H1 (cell line): ENCODE measurements around the gene ZNF512B. TPM values are rescaled to one million over a fixed set of nuclear protein-coding genes. Genes with fewer than 3 reads are reported as not detected.

Experiments used
- CTCF ChIA-PET: fragments of 300-600 bp; sonication (Branson Sonifier 250); formaldehyde crosslinking; loops from one replicate; lab custom pipeline; 2021; ENCODE audit not compliant: partially characterized antibody; lab: Charles Lee
- POLR2A ChIA-PET: fragments of 300-600 bp; sonication (Branson Sonifier 250); formaldehyde crosslinking; loops from one replicate; lab custom pipeline; 2021; ENCODE audit warnings: inconsistent platforms; ENCODE audit not compliant: partially characterized antibody; lab: Charles Lee
- DNase-seq, 2 experiments: peaks; one replicate each; pipeline versions ENCODE4 v3.0.0 to v3.0.0-alpha.2; 2010 to 2022; ENCODE audit warnings: low spot score in 2 of 2, low read depth in 1 of 2, mixed read lengths in 1 of 2
- FAIRE-seq: peaks from 2 replicates; lab custom pipeline; 2011; peaks lifted over from hg19 to GRCh38; lab: Jason Lieb, UNC
- H2AFZ ChIP-seq: 2 replicates; pipeline ENCODE4 v1.8.1; 2012; ENCODE audit warnings: low read length, inconsistent platforms
- H2AK5ac ChIP-seq: 2 replicates; pipeline ENCODE4 v1.6.1; 2013; ENCODE audit warnings: low read depth, low read length
- H2BK120ac ChIP-seq: replicated peaks from 2 replicates; pipeline ENCODE3; 2013; ENCODE audit warnings: low read depth, low read length, inconsistent platforms
- H2BK12ac ChIP-seq: 2 replicates; pipeline ENCODE4 v1.6.1; 2013; ENCODE audit warnings: low read depth, low read length
- H2BK15ac ChIP-seq: 2 replicates; pipeline ENCODE4 v1.6.1; 2013; ENCODE audit warnings: low read length
- H2BK20ac ChIP-seq: 2 replicates; pipeline ENCODE4 v1.6.1; 2013; ENCODE audit warnings: low read length
- H2BK5ac ChIP-seq: 2 replicates; pipeline ENCODE4 v1.6.1; 2013; ENCODE audit warnings: low read depth, low read length
- H3K14ac ChIP-seq: 2 replicates; pipeline ENCODE4 v1.6.1; 2013; ENCODE audit warnings: inconsistent platforms; ENCODE audit not compliant: insufficient read length
- H3K18ac ChIP-seq: 2 replicates; pipeline ENCODE4 v1.6.1; 2013; ENCODE audit warnings: low read length; ENCODE audit errors: extremely low read depth
- H3K23ac ChIP-seq: 2 replicates; pipeline ENCODE4 v1.6.1; 2013; ENCODE audit warnings: inconsistent platforms; ENCODE audit not compliant: insufficient read length
- H3K23me2 ChIP-seq: 2 replicates; pipeline ENCODE4 v1.6.1; 2013; ENCODE audit warnings: low read depth, low read length
- H3K27ac ChIP-seq: 2 replicates; pipeline ENCODE4 v1.6.1; 2011; ENCODE audit warnings: low read depth, low read length, inconsistent platforms
- H3K27me3 ChIP-seq, 4 experiments: replicated peaks in 1 of 4; 1 replicate in 1 of 4; 2 replicates in 3 of 4; pipeline versions ENCODE4 v1.6.1 to v1.8.1; 2011 to 2013; ENCODE audit warnings: low read length in 3 of 4, mild to moderate bottlenecking in 3 of 4, inconsistent platforms in 2 of 4, mixed read lengths in 2 of 4, moderate library complexity in 1 of 4; ENCODE audit not compliant: control insufficient read depth in 3 of 4, insufficient read depth in 3 of 4; ENCODE audit errors: extremely low read depth in 1 of 4
- H3K36me3 ChIP-seq, 4 experiments: 2 replicates each; pipeline versions ENCODE4 v1.6.1 to v1.8.1; 2011 to 2013; ENCODE audit warnings: mild to moderate bottlenecking in 4 of 4, low read length in 3 of 4, moderate library complexity in 2 of 4, control low read depth in 1 of 4, inconsistent platforms in 1 of 4; ENCODE audit not compliant: insufficient read depth in 4 of 4, control insufficient read depth in 2 of 4
- H3K4ac ChIP-seq: replicated peaks from 2 replicates; pipeline ENCODE3; 2013; ENCODE audit warnings: low read length, low read depth, mixed read lengths, inconsistent platforms; ENCODE audit not compliant: insufficient read length
- H3K4me1 ChIP-seq, 4 experiments: replicated peaks in 1 of 4; 1 replicate in 1 of 4; 2 replicates in 3 of 4; pipeline versions ENCODE4 v1.6.1 to v1.8.1; 2011 to 2013; ENCODE audit warnings: low read length in 3 of 4, inconsistent platforms in 2 of 4, mixed read lengths in 1 of 4; ENCODE audit not compliant: insufficient read depth in 4 of 4, control insufficient read depth in 3 of 4
- H3K4me2 ChIP-seq, 2 experiments: 2 replicates each; pipeline versions ENCODE4 v1.6.1 to v1.8.1; 2011 to 2013; ENCODE audit warnings: low read depth in 2 of 2, low read length in 2 of 2, control low read depth in 1 of 2, inconsistent platforms in 1 of 2, mild to moderate bottlenecking in 1 of 2; ENCODE audit not compliant: insufficient read depth in 1 of 2
- H3K4me3 ChIP-seq, 4 experiments: fragments of 200-600, 300-600 bp in 1 of 4; sonication (generic), shearing (Covaris generic), sonication (Bioruptor Twin) in 1 of 4; 2 replicates each; pipeline versions ENCODE4 v1.5.1 to v1.8.1; 2011 to 2016; ENCODE audit warnings: low read length in 4 of 4, low read depth in 3 of 4, control low read depth in 2 of 4, inconsistent platforms in 2 of 4, mild to moderate bottlenecking in 2 of 4, mixed read lengths in 1 of 4, moderate library complexity in 1 of 4; ENCODE audit not compliant: insufficient read depth in 2 of 4; ENCODE audit errors: extremely low read depth in 1 of 4
- H3K56ac ChIP-seq: replicated peaks from 2 replicates; pipeline ENCODE3; 2013; ENCODE audit warnings: low read depth, mild to moderate bottlenecking, mixed read lengths, low read length, inconsistent platforms; ENCODE audit not compliant: insufficient read length
- H3K79me1 ChIP-seq: 2 replicates; pipeline ENCODE4 v1.6.1; 2013; ENCODE audit warnings: low read depth, low read length, control low read depth
- H3K79me2 ChIP-seq, 2 experiments: 2 replicates each; pipeline versions ENCODE4 v1.6.1 to v1.8.1; 2012 to 2013; ENCODE audit warnings: low read length in 2 of 2, mild to moderate bottlenecking in 2 of 2, inconsistent platforms in 1 of 2; ENCODE audit not compliant: insufficient read depth in 2 of 2, control insufficient read depth in 1 of 2
- H3K9ac ChIP-seq, 4 experiments: replicated peaks in 1 of 4; 1 replicate in 1 of 4; 2 replicates in 3 of 4; pipeline versions ENCODE4 v1.6.1 to v1.8.1; 2011 to 2013; ENCODE audit warnings: low read depth in 3 of 4, low read length in 3 of 4, control low read depth in 2 of 4, mild to moderate bottlenecking in 2 of 4, moderate library complexity in 2 of 4, inconsistent platforms in 1 of 4; ENCODE audit errors: extremely low read depth in 1 of 4
- H3K9me3 ChIP-seq, 2 experiments: 2 replicates each; pipeline versions ENCODE4 v1.6.1 to v1.8.1; 2012 to 2013; ENCODE audit warnings: mild to moderate bottlenecking in 2 of 2, moderate library complexity in 2 of 2, control low read depth in 1 of 2, inconsistent platforms in 1 of 2, low read depth in 1 of 2, low read length in 1 of 2, mixed read lengths in 1 of 2; ENCODE audit not compliant: insufficient read depth in 2 of 2
- H4K20me1 ChIP-seq, 2 experiments: replicated peaks in 1 of 2; 2 replicates each; pipeline versions ENCODE3 to v1.8.1; 2011 to 2013; ENCODE audit warnings: inconsistent platforms in 2 of 2, low read length in 2 of 2, mild to moderate bottlenecking in 1 of 2; ENCODE audit not compliant: insufficient read depth in 2 of 2, control insufficient read depth in 1 of 2
- H4K5ac ChIP-seq: 2 replicates; pipeline ENCODE4 v1.6.1; 2013; ENCODE audit warnings: low read length, low read depth, mixed read lengths, inconsistent platforms; ENCODE audit not compliant: insufficient read length
- H4K8ac ChIP-seq: 2 replicates; pipeline ENCODE4 v1.8.0; 2013; ENCODE audit warnings: mild to moderate bottlenecking, moderate library complexity, low read length, inconsistent platforms; ENCODE audit not compliant: insufficient read depth; ENCODE audit errors: extremely low read depth
- H4K91ac ChIP-seq: replicated peaks from 2 replicates; pipeline ENCODE3; 2013; ENCODE audit warnings: low read length, mixed read lengths, inconsistent platforms; ENCODE audit not compliant: insufficient read length
- HDAC6 ChIP-seq: IDR thresholded peaks from one replicate; pipeline ENCODE4 v1.7.1; 2012; ENCODE audit warnings: low read depth, mild to moderate bottlenecking, inconsistent platforms, low read length, moderate library complexity
- TAF1 ChIP-seq: IDR thresholded peaks from 2 replicates; pipeline ENCODE4 v1.6.1; 2011; ENCODE audit warnings: mild to moderate bottlenecking, low read depth, low read length
- WGBS, 2 experiments: shearing (Covaris generic) in 1 of 2; methylation state at CpG; one replicate each; pipeline versions ENCODE4 v1.1.6 to v1.1.7; 2013 to 2015; ENCODE audit warnings: low lambda C conversion rate in 2 of 2, mixed read lengths in 2 of 2, inconsistent platforms in 1 of 2, low coverage in 1 of 2, missing lambda C conversion rate in 1 of 2; ENCODE audit not compliant: insufficient replicate concordance in 2 of 2, insufficient coverage in 1 of 2, insufficient read length in 1 of 2; ENCODE audit errors: extremely low coverage in 1 of 2, missing lambda C conversion rate in 1 of 2; 5-methylcytosine and 5-hydroxymethylcytosine counted together
- polyA plus RNA-seq, 7 experiments: library from polyadenylated mRNA; depleted of rRNA in 3 of 7; stranded (reverse) in 5 of 7; unstranded in 2 of 7; fragments of >200 nt in 5 of 7; fragments of 200-250 nt in 2 of 7; gene quantifications; 1 replicate in 5 of 7; 2 replicates in 1 of 7; 4 replicates in 1 of 7; pipeline versions ENCODE4 v1.2.1 to v1.2.3, GENCODE V29; 2011 to 2013; ENCODE audit warnings: missing spikeins in 2 of 7, mixed read lengths in 2 of 7
- total RNA-seq: library from RNA; stranded (reverse); fragmentation: NEBNext Ultra II Directional; extraction: Animal tissue kit (Norgen Biotek cat#: 25700); gene quantifications from 2 replicates; pipeline ENCODE4 v1.2.1, GENCODE V29; 2021

Gene ZNF512B
- total and polyA plus RNA-seq, 2 of the 8 experiments (the other 6 are each of a cell fraction or from before 2014, with no cell fraction given): 7.3 to 26.6 TPM

DNA sequence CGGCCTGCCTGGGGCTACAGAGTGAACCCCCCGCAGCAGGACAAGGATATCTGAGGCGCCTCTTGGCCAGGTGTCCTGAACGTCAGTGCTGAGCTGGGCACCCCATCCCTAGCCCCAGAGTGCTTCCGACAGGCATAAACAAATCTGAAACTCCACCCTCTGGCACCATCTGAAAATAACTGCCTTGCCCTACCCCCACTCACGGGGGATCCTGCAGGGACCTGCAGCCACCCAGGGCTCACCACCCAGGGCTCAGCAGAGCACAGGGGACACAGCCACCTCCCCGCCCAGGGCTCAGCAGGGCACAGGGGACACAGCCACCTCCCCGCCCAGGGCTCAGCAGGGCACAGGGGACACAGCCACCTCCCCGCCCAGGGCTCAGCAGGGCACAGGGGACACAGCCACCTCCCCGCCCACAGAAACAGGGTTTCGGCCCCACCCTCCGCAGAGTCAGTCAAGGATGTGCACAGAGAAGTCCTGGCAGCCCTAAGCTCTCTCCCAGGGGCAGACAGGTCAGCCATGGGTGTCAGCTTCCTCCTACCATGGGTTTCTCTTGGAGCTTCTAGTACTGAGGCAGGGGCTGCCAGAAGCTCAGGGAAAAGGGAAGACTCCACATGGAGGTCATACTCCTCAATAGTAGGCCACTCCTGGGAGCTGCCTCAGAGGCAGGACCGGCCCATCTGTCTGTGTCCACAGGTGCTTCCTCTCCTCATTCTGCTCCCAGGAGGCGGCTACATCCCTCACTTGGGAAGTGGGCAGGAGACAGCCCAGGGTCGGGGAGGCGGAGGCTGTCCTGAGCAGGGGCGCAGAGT, 18.1 kb downstream of the ZNF512B start:
- no peak overlapping the region for H3K14ac ChIP-seq
- H3K9ac ChIP-seq: no peak overlapping the region
- 87% methylated on average over 15 of the region's 17 CpGs; no CpG with 5 or more reads in 1 of the 2 experiments for WGBS, 2 experiments
- no peak overlapping the region for H2AK5ac ChIP-seq
- H2BK12ac ChIP-seq: no peak overlapping the region
- H3K23me2 ChIP-seq: peaks cover 4% of the 10 kb centered on the region; the same call in 1 of the 2 replicates
- no peak overlapping the region for H2BK20ac ChIP-seq
- no peak overlapping the region for H3K4me3 ChIP-seq
- TF ChIP-seq HDAC6: no peak
- TF ChIP-seq TAF1: no peak
- FAIRE-seq: no peak
- peak overlapping the region; percentile 12; the same call in 1 of the 2 replicates for H4K8ac ChIP-seq
- H4K5ac ChIP-seq: no peak overlapping the region
- H3K36me3 ChIP-seq: peaks cover 0 to 2% (median 0%) of the 10 kb centered on the region in 4 experiments; a peak in 1 of 8 replicates
- no peaks in the 10 kb centered on the region for H3K9me3 ChIP-seq
- no peak overlapping the region for H3K18ac ChIP-seq
- H3K56ac ChIP-seq: no peak overlapping the region
- H2AFZ ChIP-seq: no peak overlapping the region
- H3K79me2 ChIP-seq: peaks cover 17 to 81% of the 10 kb centered on the region in 2 experiments; a peak in 3 of 4 replicates
- no peak overlapping the region for H3K4ac ChIP-seq
- CTCF ChIA-PET: interaction anchor here (0.6 to 2.6 kb wide), 10 partner anchors 9 to 101 kb away, joined by 3 to 13 read pairs (median 4); partner anchors contain the start of gene PRPF6
- no peak overlapping the region for H2BK5ac ChIP-seq
- H3K27ac ChIP-seq: no peak overlapping the region
- H4K20me1 ChIP-seq: peaks cover 38 to 50% of the 10 kb centered on the region in 2 experiments
- H4K91ac ChIP-seq: no peak overlapping the region
- H3K4me2 ChIP-seq: no peak overlapping the region
- no peak overlapping the region for H3K23ac ChIP-seq
- H2BK15ac ChIP-seq: no peak overlapping the region
- DNase-seq: no peak
- POLR2A ChIA-PET: interaction anchor here (0.7 to 2.9 kb wide), 5 partner anchors 9 to 24 kb away, joined by 3 to 15 read pairs (median 3); no protein-coding TSS in a partner anchor
- H3K79me1 ChIP-seq: peaks cover 39% of the 10 kb centered on the region
- no peak overlapping the region for H2BK120ac ChIP-seq
- H3K27me3 ChIP-seq: no peaks in the 10 kb centered on the region
- H3K4me1 ChIP-seq: peaks cover 0 to 17% (median 15%) of the 10 kb centered on the region in 4 experiments; a peak in 6 of 7 replicates
